ENCODE measurements around the gene PTPRU. TPM values are rescaled to one million over a fixed set of nuclear protein-coding genes. Genes with fewer than 3 reads are reported as not detected.

PTPRU gene
- total RNA-seq, 2 donors from 2014 or later = 13.6 to 18.2 TPM

- intact Hi-C loops (cut with DNase I) = no loop called here
- no peak for DNase-seq
- no peak for ATAC-seq
These were observed 20.9 kb downstream of the PTPRU start for GRCh38 chr1:29256979-29257804.

- intact Hi-C loops (cut with DNase I) = no loop called here
- no peak for DNase-seq
- peak in 1 of 2 donors; percentile 51 for ATAC-seq
These were observed 22.1 kb downstream of the PTPRU start for GRCh38 chr1:29258189-29258975.

GRCh38 chr1:29258976-29259801, 22.9 kb downstream of the PTPRU start:
- intact Hi-C loops (cut with DNase I) = no loop called here
- ATAC-seq (peak; percentile 46 to 50), DNase-seq (no peak)

GRCh38 chr1:29259802-29260441, 23.6 kb downstream of the PTPRU start:
- intact Hi-C loops (cut with DNase I) = no loop called here

GRCh38 chr1:29260531-29260930, 24.2 kb downstream of the PTPRU start:
- ATAC-seq (no peak), DNase-seq (no peak)
- intact Hi-C loops (cut with DNase I) = no loop called here

More at GRCh38 chr1:29259802-29260441, 23.6 kb downstream of the PTPRU start:
- peak; percentile 90 for ATAC-seq
- peak; percentile 72 for DNase-seq

- peak in 1 of 2 donors; percentile 63 for ATAC-seq
- intact Hi-C loops (cut with DNase I) = no loop called here
These were observed 28.6 kb downstream of the PTPRU start for GRCh38 chr1:29264773-29265389.

GRCh38 chr1:29266912-29267311, 30.6 kb downstream of the PTPRU start:
- DNase-seq = no peak
- intact Hi-C loops (cut with DNase I) = no loop called here
- ATAC-seq = no peak

More at GRCh38 chr1:29264773-29265389, 28.6 kb downstream of the PTPRU start:
- DNase-seq = no peak

- ATAC-seq = no peak
These were observed 31.2 kb downstream of the PTPRU start for GRCh38 chr1:29267321-29268070.

GRCh38 chr1:29269382-29269781, 33.1 kb downstream of the PTPRU start:
- intact Hi-C loops (cut with DNase I) = no loop called here
- ATAC-seq (no peak), DNase-seq (no peak)

More at GRCh38 chr1:29267321-29268070, 31.2 kb downstream of the PTPRU start:
- DNase-seq = no peak
- intact Hi-C loops (cut with DNase I) = no loop called here

- intact Hi-C loops (cut with DNase I) = loop anchor here in 1 of 2 donors (5.0 kb wide), 1 partner anchor 156 kb away; no protein-coding TSS in a partner anchor
- DNase-seq = no peak
- ATAC-seq = no peak
These were observed 34.7 kb downstream of the PTPRU start for GRCh38 chr1:29270929-29271521.

GRCh38 chr1:29271724-29272123, 35.4 kb downstream of the PTPRU start:
- peak; percentile 96 for ATAC-seq
- peak; percentile 73 for DNase-seq
- intact Hi-C loops (cut with DNase I) = loop anchor here in 1 of 2 donors (5.0 kb wide), 1 partner anchor 156 kb away; no protein-coding TSS in a partner anchor

- DNase-seq = no peak
These were observed 36.0 kb downstream of the PTPRU start for GRCh38 chr1:29272147-29272907.

GRCh38 chr1:29275435-29275834, 39.1 kb downstream of the PTPRU start:
- no peak for ATAC-seq
- DNase-seq = no peak
- intact Hi-C loops (cut with DNase I) = no loop called here

More at GRCh38 chr1:29272147-29272907, 36.0 kb downstream of the PTPRU start:
- intact Hi-C loops (cut with DNase I) = loop anchor here in 1 of 2 donors (5.0 kb wide), 1 partner anchor 155 kb away; no protein-coding TSS in a partner anchor
- no peak for ATAC-seq

GRCh38 chr1:29278124-29278523, 41.8 kb downstream of the PTPRU start:
- DNase-seq = no peak
- ATAC-seq = no peak
- intact Hi-C loops (cut with DNase I) = no loop called here

GRCh38 chr1:29279406-29279805, 43.1 kb downstream of the PTPRU start:
- ATAC-seq (no peak), DNase-seq (no peak)
- intact Hi-C loops (cut with DNase I) = no loop called here

- DNase-seq (no peak), ATAC-seq (peak in 1 of 2 donors; percentile 47)
- intact Hi-C loops (cut with DNase I) = no loop called here
These were observed 43.6 kb downstream of the PTPRU start for GRCh38 chr1:29279951-29280391.

All from left cardiac atrium (tissue), 4 donors.